NCI-H187 treated with DMSO at 0.1 percent for 48 hours (cell line): ENCODE measurements around the gene MRC1.

ENCODE experiments used
- DNase-seq: peaks from one replicate; lab custom pipeline; 2025; lab: John Stamatoyannopoulos, UW

The MRC1 gene

DNA sequence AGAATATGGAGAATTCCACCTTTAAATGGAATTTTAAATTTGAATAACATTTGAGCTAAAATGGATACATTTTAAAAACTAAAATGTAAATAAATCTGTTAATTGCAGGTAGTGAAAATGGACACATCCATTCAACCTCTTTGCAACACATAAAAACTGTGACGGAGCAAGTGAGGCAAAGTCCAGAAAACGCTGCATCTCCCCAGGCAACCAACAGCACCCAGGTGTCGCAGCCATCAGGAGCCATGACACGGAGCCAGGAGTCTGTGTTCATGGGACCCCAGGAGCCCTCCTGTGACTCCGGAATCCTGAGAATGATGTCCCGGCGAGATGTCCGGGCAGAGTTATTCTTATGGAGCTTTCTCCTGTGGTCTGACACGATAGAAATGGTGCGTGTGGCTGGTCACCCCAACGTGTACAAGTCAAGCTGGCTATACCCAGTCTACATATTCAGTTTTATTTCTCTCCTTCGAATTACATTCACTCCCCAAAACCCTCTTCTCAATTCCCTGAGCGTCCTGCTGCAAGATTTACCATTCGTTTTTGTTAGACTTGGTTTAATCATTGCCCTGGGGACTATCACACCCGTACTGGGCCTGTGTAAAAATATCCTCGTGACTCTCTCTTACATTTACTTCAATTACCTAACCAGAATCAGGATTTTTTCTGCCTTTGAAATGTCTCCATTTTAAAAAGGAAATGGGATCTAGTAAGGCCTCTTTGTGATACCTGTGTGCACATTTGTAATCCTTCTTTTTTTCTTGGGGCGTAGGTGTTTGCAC is 13.1 kb upstream of the MRC1 start:
- DNase-seq, result no peak

DNA sequence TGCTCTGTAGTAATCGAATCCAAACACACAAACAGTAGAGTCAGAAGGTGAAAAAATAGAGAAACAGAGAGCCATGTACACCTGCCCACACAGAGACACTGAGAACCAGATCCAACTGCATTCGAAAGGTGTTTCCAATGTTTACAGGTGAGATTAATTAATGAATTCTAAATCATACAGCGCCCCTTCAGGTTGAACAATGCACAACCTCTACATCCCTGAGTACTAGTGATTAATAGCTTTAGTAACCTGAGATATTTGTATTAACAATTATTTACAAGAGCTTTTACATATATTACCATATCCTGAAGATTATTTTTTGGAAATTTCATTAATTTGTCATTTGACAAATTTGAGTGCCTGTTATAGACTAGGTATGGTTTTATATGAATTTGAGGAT is 7.6 kb upstream of the MRC1 start:
- no peak for DNase-seq

DNA sequence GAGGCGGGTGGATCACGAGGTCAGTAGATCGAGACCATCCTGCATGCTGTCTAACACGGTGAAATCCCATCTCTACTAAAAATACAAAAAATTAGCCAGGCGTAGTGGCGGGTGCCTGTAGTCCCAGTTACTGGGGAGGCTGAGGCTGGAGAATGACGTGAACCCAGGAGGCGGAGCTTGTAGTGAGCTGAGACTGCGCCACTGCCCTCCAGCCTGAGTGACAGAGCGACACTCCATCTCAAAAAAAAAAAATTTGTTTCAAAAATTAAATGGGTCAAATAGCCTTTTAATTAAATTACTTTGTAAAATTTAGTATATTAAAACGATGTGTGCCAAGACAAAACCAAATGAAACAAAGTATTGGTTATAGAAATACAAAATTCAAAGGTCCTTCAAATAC is 6.8 kb upstream of the MRC1 start:
- DNase-seq, result no peak

DNA sequence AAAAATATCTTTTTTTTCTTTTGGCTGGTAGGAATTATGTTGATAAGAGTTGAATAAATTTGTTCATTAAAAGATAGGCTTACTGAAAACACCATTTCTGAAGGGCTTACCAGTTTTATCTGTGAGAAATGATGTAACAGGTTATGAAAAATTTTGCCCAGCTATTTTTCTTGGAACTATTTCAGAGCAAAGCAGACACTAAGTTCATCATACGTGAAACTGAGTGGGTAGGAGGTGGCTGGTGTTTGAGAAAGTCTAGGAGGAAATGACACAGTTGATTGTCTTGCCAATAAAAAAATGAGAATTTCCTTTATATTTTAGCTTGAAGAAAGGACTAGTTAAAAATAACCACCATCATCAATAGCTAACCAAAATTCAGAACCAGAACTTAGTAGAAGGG is 6.2 kb upstream of the MRC1 start:
- DNase-seq, result no peak

DNA sequence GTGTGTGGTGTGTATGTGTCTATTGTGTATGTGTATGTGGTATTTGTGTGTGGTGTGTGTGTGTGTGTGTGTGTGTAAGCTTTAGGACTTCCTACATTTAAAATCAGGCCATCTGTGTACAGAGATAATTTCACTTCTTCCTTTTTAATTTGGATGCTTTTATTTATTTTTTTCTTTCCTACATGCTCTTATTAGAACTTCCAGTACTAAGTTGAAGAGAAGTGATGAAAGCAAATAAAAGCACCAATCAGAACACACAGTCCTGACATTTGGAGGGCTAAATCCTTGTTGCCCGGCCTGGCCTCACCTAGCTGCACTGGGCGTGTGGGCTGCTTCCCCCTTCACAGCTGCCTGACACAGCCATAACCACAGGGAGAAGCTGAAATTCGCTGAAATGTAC is 3.8 kb upstream of the MRC1 start:
- DNase-seq, result no peak

DNA sequence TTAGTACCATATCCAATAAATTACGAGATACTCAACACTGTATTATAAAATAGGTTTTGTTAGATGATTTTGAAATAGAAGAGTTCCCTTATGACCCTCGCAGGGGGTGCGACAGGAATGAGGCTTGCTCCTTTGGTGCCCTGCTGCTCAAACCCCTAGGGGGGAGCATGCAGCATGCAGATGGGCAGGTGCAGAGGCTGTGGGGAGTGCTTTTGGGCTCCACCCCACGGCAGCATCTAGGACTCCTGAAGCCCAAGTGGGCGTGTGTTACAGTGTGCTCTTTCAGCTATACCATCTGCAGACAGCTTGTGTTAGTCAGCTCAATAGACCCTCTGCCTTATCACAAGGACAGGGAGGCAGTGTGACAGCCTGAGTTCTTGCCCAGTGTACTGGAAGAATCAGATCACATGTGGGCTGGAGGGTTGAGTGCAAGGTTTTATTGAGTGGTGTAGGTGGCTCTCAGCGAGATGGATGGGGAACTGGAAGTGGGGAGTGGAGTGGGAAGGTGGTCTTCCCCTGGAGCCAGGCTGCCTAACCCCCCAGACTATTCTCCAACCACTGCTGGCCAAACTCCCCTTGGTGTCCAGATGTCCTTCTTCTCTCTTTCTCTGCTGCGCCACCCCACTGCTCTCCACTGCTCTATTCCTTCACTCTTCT is 3.1 kb upstream of the MRC1 start:
- DNase-seq, result no peak

DNA sequence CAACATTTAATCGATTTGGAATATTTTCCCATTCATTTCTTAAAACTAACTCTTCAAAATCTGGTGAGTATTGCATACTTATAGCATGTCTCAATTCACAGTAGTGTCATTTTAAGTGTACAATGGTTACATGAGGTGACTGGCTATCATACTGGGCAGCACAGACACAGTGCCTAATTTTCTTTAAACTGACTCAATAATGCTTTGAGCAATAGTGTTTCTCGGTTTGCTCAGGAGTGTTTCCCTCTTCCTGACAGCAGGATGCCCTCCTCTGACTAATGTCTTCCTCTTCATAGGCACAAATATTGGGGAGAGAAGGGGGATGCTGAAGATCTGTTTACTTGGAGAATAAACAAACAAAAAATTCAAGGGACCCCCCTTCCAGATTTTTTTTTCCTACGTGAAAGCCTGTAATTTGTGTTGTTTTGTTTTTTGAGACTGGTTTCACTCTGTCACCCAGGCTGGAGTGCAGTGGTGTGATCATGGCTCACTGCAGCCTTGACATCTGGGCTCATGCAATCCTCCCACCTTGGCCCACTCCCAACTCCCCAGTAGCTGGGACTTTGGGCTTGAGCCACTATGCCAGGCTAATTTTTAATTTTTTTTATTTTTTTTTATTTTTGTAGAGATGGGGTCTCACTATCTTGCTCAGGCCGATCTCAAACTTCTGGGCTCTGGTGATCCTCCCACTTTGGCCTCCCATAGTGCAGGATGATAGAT is 2.2 kb downstream of the MRC1 start:
- no peak for DNase-seq

DNA sequence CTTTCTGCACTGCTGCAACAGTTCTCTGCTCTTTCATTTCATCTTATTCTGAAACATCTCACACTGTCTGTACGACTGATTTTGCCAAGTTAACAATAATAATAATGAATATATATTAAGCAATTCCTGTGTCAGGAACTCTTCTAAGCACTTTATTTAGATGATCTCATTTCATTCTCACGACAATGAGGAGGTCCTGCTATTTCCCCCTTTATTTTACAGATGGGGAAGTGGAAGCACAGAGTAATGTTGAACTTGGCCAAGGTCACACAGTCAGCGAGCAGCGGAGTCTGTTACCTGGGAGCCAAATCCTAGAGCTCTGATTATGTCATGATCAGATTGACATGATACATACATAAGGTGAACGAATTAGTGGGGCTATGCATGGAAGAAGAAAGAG is 5.8 kb downstream of the MRC1 start:
- DNase-seq, result no peak

DNA sequence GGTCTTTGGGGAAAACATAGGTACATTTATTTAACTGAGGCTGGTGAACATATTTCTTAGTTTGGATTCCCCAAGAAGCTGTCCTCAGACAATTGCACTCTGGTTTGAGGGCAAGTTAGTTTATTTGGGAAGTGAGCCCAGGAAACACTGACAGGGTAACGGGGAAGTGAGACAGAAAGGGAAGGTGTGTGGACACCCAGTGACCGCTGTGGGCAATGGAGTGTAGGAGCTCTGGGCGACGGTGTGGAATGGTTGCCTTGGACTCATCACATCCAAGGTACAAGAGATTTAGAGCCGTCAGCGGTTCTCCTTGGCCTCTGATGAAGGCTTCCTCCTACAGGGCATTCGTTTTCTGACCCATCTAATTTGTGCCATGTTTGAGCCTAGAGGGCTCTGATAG is 7.1 kb downstream of the MRC1 start:
- no peak for DNase-seq

DNA sequence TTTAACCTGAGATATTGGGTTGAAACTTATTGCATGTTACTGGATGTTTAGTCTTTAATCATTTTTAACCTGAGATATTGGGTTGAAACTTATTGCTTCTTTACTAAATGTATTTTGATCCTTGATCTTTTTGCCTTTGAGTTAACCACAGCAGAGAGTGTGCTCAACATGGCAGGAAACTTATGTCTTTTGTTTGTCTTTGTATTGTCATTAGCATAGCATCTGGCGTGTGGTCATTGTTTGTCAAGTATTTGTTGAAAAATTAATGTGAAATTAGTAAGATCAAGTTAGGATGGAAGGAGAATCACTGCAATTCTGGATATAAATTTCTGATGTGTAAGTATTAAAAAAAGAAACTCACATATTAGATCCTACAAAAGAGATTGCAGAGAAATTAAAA is 8.2 kb downstream of the MRC1 start:
- DNase-seq, result no peak

DNA sequence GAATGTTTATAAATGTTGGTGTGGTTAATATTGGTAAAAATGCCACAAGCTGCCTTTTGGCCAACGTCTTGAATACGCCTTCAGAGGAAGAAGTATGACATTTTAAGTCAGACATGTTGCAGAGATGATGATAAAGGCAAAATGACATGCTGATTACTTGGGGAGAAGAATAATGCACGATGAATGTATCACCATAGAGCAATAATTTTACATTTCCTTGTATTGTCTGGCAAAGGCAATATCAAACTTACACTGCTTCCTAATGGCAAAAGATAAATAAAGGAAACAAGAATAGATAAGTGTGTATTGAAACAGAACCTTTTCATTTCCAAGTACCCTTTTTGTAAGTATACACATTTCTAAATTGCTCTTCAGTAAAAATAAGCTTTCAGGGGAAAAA is 8.6 kb downstream of the MRC1 start:
- DNase-seq, result no peak

DNA sequence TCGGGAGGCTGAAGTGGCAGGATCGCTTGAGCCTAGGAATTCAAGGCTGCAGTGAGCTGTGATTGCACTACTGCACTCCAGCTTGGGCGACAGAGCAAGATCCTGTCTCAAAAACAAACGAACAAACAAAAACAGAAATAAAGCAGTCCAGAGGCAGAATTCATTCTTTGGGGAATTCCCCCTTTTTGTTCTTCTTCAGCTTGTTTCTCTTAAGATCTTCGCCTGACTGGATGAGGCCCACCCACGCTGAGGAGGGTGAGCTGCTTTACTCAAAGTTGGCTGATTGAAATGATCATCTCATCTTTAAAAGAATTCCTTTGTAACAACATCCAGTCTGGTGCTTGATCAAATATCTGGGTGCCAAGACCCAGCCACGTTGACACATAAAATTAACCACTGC is 10.7 kb downstream of the MRC1 start:
- no peak for DNase-seq

DNA sequence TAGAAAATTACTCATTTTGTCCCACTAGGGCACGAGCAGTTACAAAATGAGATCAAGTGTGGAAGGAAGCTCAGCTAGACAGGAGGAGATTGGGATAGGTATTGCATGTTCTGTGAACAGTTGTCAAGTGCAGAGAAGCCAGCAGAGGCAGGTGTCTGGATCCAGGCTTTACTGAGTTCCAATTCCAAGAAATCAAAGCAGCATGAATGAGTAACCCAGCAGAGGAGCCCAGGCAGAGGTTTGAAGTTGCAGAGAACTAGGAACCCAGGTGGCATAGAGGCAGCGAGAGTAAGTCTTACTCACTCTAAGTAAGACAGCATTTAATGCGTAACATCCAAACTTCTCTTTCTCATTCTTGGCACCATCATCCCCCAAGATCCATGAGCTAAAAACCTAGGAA is 11.8 kb downstream of the MRC1 start:
- DNase-seq, result no peak

DNA sequence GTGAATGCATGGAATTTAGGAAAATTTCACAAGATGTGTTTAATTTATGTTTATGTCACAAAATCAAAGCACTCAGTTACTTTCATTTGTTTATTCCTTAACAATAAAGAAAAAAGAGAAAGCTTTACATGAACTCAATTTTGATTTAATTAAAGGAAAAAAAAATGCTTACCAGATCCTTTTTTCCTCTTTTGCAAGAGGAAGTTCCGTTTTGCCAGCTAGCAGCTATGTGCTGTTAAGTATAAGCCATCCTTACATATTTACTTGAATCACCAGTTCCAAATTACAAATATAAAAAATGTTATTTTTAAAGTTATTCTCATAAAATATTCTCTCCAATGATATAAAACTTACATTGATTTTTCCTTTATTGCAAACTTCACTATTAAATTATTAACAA is 12.7 kb downstream of the MRC1 start:
- no peak for DNase-seq

DNA sequence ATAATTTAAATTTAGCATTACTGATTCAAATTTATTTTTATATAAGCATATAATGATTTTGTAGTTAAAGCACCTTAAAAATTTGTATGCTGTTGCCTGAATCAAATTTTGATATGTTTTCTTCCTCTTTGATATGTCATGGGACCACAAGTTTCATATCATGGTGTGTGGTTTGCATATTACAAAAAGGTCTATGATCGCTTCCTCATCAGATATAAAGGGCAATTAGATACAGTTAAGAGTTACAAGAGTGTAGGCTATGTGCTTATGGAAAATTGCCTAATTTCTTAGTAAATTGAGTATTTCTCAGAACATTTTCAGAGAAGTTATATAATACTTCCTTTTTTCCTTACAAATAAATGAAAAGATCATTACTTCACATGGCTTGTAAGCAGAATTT is 22.2 kb downstream of the MRC1 start:
- no peak for DNase-seq

DNA sequence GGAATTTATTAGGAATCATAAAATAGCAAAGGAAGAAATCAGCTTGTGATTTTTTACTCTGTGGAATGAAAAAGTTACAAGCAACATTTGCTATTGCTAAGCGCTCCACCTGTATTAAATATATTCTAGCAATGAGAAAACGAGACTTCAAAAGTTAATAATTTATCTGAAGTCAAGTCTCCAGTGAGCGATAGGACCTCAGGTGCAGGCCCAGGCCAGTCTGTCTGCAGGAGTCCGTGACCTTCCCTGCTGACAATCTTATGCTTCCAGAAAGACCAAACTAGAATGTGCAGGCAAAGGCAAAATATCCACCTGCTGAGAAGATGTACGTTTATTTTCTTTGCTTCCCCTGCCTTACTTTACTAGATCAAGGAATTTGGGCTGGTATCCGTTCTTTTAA is 22.7 kb downstream of the MRC1 start:
- no peak for DNase-seq

DNA sequence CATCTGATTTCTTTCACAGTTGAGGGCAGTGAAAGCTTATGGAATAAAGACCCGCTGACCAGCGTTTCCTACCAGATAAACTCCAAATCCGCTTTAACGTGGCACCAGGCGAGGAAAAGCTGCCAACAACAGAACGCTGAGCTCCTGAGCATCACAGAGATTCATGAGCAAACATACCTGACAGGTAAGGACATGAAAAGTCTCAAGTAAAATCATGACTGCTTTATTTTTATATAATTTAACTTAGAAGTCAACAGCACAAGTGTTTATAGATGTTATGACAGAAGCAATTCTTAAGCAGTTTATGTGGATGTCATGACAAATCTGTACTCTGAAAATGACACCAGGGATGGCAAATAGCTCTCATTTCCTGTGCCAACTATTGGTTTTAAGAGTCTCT is 24.5 kb downstream of the MRC1 start:
- DNase-seq, result no peak

DNA sequence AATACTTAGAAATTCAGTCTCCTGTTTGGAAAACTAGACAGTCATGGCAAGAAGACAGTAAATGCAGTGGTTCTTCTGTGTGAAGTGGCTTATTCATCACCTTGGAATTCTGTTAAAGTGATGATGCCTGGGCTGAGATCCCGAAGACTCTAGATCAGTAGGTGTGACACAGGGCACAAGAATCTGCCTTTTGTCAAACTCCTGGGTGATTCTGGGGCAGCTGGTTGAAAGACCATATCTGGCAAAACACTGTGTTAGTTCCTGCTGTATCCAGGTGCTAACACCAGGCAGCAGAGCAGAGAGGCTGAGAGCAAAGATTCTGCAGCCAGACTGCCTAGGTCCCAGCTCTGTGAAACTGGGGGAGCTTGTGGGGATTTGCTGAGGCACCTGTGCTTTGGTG is 26.5 kb downstream of the MRC1 start:
- DNase-seq, result no peak

DNA sequence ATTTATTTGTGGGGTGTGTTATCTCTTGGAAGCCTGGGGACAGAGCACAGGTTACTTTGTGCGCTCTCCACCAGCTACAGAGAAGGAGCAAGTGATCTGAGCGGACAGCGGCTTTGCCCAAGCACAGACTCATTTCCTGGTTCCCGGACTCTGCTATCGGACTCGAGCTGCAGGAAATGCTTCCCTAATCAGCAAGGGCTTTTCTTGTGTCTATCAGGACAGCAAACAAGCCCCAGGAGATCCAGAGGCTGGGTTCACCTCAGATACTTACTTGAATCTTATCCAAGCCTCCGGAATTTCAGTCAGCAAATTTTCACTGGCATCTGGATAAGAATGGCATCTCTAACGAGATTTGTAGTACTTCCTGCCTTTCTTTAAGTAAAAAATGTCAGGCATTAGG is 27.8 kb downstream of the MRC1 start:
- DNase-seq, result no peak

DNA sequence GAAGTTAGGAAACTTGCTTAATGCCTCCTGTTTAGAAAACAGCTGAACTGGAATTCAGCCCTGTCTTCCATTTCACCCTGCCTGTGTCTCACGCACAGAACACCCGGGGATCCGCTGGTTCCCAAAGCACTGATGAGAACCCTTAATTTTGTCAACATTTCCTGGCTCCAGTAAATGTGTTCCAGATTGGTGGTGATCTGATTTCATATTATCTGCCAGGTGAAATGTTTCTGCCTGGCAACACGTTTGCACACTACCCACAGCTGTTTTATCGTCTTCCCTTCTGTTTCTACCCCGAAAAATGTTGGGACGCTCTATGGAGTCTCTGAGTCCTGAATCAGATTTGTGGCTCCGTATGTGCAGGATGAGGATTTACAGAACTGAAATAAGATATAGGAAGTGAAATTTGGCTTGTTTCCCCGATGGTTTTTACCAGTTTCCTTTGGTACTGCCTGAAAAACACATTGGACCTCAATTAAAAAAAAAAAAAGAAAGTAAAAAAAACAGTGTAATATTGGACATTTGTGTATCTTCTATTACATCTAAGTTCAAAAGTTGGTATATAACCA is 29.0 kb downstream of the MRC1 start:
- DNase-seq, result no peak

DNA sequence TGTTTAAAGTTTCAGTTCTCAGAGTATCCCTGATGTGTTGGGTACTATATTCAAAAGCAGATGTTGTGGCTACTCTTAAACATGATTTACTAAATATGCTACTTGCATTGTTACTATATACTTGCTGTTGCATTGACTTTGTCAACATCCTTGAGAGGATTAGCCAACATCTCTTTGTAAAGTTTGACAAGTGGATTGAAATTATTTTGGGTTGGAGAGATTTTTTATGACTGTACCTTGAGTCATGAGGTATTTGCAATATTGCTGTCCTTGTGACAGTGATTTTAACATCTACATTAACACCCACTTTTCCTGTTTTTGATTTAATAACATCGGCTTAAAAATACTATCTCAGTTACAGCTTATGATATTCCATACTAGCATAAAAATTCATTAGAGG is 31.9 kb downstream of the MRC1 start:
- DNase-seq, result no peak

DNA sequence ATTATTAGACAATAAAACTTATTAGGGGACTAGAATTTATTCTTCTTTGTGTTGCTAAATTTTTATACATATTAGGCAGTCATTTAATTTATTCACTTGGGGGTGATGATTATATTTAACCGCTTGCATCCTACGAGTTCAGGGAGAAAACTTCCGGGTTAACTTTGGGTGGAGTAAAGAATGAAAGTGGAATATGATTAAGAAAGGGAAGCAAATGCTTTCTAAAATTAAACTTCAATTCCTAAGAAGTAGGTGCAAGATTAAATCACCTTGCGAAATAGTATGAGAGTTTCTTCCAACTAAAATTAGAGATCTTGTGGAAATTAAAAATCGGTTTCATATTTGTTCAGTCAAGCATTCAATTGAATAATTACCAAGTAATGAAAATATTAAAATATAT is 33.5 kb downstream of the MRC1 start:
- no peak for DNase-seq
